SK-N-SH treated with all-trans-retinoic acid at 6 μM for 48 hours (cell line): ENCODE measurements around the gene ITIH5.

ENCODE experiments used
- ARNTL ChIP-seq: fragments of 450-650 bp; formaldehyde crosslinking; IDR thresholded peaks from 2 replicates; pipeline ENCODE4 v1.5.0; 2020; ENCODE audit warnings: low read depth, mild to moderate bottlenecking, moderate library complexity, borderline replicate concordance
- CSDC2 ChIP-seq: fragments of 250-450 bp; sonication (Bioruptor Pico); IDR thresholded peaks from 2 replicates; pipeline ENCODE4 v1.5.0; 2020; ENCODE audit warnings: mild to moderate bottlenecking, moderate library complexity
- PATZ1 ChIP-seq: fragments of 250-450 bp; sonication (Bioruptor Pico); IDR thresholded peaks from 2 replicates; pipeline ENCODE4 v1.8.0; 2020; ENCODE audit warnings: mild to moderate bottlenecking, moderate library complexity, borderline replicate concordance
- ZFP3 ChIP-seq: fragments of 250-450 bp; sonication (Bioruptor Pico); IDR thresholded peaks from 2 replicates; pipeline ENCODE4 v1.5.0; 2020; ENCODE audit warnings: mild to moderate bottlenecking, moderate library complexity
- TF ChIP-seq, protein P1 (sequence below): fragments of 250-450 bp; sonication (Bioruptor Pico); IDR thresholded peaks from 2 replicates; pipeline ENCODE4 v1.5.1; 2020; ENCODE audit warnings: low read depth, mild to moderate bottlenecking, moderate library complexity

DNA sequence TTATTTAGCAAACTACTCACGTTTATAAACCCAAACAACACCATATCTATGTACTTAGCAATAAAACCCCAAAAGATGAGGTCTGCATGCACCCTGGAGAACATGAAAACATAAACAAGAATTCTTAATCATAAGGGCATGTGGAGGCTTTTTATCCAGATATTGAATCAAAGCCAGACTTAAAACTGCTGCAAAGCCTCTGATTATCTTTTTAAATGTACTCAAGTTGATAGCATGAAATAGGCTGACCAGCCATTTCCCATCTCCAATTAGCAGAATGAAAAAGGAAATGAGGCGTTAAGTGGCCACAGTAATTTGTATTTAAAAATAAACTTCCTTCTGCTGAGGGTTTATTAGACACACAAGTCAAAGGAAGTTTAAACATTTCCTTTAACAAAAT is 48.3 kb downstream of the ITIH5 start:
- TF ChIP-seq PATZ1 (no peak), ARNTL (CRISPR knock-in tag) (no peak), CSDC2 (CRISPR knock-in tag) (no peak), ZFP3 (CRISPR knock-in tag) (no peak)
- TF ChIP-seq, protein P1, sequence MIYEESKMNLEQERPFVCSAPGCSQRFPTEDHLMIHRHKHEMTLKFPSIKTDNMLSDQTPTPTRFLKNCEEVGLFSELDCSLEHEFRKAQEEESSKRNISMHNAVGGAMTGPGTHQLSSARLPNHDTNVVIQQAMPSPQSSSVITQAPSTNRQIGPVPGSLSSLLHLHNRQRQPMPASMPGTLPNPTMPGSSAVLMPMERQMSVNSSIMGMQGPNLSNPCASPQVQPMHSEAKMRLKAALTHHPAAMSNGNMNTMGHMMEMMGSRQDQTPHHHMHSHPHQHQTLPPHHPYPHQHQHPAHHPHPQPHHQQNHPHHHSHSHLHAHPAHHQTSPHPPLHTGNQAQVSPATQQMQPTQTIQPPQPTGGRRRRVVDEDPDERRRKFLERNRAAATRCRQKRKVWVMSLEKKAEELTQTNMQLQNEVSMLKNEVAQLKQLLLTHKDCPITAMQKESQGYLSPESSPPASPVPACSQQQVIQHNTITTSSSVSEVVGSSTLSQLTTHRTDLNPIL (CRISPR knock-in tag): no peak
